Rectal smooth muscle tissue (tissue), 1 donor: Measurements from ENCODE around the gene LRMDA.

ENCODE experiments used
- H3K27ac ChIP-seq: one replicate; pipeline ENCODE4 v1.7.0; 2013; ENCODE audit warnings: low read depth, low read length, inconsistent platforms
- H3K27me3 ChIP-seq: one replicate; pipeline ENCODE4 v1.7.0; 2013; ENCODE audit warnings: low read length; ENCODE audit not compliant: control insufficient read depth, insufficient read depth
- H3K36me3 ChIP-seq: one replicate; pipeline ENCODE4 v1.7.0; 2013; ENCODE audit warnings: low read length; ENCODE audit not compliant: control insufficient read depth, insufficient read depth
- H3K4me1 ChIP-seq: one replicate; pipeline ENCODE4 v1.7.0; 2013; ENCODE audit warnings: low read length; ENCODE audit not compliant: control insufficient read depth, insufficient read depth
- H3K4me3 ChIP-seq: one replicate; pipeline ENCODE4 v1.7.0; 2013; ENCODE audit warnings: low read length
- H3K9ac ChIP-seq: one replicate; pipeline ENCODE4 v1.7.0; 2013; ENCODE audit warnings: low read length

LRMDA gene

DNA sequence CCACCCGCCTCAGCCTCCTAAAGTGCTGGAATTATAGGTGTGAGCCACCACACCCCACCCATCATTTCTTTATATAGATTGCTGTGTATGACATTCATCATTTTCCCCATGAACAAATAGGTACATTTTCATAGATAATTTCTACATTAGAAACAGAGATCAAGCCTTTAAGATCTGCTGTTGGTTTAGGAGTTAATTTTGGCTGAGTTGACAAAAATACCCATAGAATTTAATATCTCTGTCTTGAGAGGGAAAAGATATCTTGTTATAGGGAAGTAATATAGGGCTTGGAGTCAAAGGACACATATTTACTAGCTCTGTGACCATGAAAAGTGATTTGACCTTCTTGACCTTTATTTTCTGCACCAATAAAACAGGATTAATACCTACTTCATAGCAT is 51.8 kb downstream of the LRMDA start:
- Histone ChIP-seq H3K27me3 (no peaks in the 10 kb centered on the region), H3K36me3 (no peaks in the 10 kb centered on the region), H3K4me1 (no peaks in the 10 kb centered on the region), H3K9ac (no peak overlapping the region), H3K27ac (no peak overlapping the region), H3K4me3 (no peak overlapping the region)

DNA sequence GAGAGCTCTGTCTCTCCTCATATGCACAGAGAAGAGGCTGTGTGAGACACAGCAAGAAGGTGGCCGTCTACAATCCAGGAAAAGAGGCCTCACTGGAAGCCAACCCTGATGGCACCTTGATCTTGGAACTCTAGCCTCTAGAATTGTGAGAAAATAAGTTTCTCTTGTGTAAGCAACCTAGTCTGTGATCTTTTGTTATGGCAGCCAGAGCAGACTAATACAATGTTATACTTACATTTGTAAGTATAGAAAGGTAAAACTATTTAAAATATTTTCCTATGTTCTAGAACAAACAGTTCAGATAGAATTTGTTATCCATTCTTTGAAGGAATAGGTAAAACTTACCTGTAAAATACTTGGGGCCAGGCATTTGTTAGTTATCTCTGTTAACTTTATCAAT is 53.3 kb downstream of the LRMDA start:
- no peaks in the 10 kb centered on the region for H3K27me3 ChIP-seq
- H3K4me1 ChIP-seq, result no peaks in the 10 kb centered on the region
- H3K4me3 ChIP-seq, result no peak overlapping the region
- no peaks in the 10 kb centered on the region for H3K36me3 ChIP-seq
- H3K9ac ChIP-seq, result no peak overlapping the region
- no peak overlapping the region for H3K27ac ChIP-seq

DNA sequence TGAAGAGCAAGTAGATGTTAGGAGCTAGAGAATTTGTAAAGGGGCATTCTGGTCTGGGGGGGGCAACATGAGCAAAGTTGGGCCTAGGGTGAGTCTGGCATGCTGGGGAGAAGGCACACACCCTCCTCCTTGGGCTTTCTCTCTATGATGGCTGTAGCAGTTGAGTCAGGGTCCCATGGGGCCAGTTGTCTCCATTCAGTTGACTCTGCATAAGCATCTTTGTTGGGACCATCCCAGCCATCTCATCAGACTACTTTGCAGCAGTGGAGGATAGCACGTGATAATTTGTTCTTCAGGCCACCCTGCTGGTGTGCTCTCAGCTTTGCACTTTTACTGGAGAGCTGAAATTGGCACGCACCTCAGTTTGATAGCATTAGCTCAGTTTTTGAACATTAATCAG is 55.2 kb downstream of the LRMDA start:
- Histone ChIP-seq H3K27me3 (no peaks in the 10 kb centered on the region), H3K36me3 (no peaks in the 10 kb centered on the region), H3K27ac (no peak overlapping the region), H3K9ac (no peak overlapping the region), H3K4me3 (no peak overlapping the region), H3K4me1 (no peaks in the 10 kb centered on the region)

DNA sequence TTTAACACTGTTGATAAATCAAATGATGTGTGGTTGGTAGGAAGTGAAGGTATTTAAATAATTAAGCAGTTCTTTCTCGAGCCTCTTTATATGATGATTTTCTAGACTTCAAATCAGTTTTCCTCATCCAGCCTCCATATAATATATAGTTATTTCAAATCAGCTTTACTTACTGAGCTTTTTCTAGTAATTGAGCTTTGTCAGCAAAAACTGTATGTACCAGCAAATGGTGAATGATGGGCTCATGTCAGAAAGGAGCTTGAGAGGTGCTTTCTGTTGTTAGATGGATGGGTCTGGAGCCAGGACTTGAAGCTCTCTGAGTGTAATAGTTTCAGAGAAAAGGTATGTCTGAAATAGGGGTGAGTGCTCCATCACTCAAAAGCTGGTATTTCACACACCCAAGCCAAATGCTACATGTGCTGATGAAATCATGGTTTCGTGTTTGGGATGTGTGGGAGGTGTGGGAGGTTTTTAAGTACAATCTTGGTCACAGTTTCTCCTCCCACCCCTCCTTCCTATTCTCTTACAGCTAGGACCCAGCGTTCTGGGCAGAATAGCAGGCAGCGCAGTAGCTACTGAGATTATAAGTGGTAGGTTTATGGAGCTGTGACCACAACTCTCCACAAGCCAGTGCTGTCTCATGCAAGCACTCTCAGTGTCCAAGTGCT is 55.8 kb downstream of the LRMDA start:
- H3K4me3 ChIP-seq, result no peak overlapping the region
- H3K4me1 ChIP-seq, result no peaks in the 10 kb centered on the region
- H3K27ac ChIP-seq, result no peak overlapping the region
- H3K9ac ChIP-seq, result no peak overlapping the region
- H3K27me3 ChIP-seq, result no peaks in the 10 kb centered on the region
- H3K36me3 ChIP-seq, result no peaks in the 10 kb centered on the region

DNA sequence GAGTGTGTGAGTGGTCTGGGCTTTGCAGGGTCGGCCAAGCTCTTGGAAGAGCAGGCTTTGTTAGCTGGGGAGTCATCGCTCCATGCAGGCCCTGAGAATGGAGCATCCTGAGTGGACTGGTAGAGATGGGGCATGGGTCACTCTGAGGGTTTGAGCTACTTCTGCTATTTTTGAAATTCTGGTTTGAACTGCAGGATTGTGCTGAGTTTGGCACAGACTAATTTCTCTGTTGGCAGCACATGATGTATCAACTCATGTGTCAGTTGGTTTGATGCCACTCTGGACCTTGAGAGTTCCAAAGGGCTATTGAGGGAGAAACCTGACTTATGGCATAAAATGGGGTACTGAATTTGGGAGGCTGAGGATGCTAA is 56.3 kb downstream of the LRMDA start:
- Histone ChIP-seq H3K27ac (no peak overlapping the region), H3K36me3 (no peaks in the 10 kb centered on the region), H3K9ac (no peak overlapping the region), H3K4me1 (no peaks in the 10 kb centered on the region), H3K27me3 (no peaks in the 10 kb centered on the region), H3K4me3 (no peak overlapping the region)

DNA sequence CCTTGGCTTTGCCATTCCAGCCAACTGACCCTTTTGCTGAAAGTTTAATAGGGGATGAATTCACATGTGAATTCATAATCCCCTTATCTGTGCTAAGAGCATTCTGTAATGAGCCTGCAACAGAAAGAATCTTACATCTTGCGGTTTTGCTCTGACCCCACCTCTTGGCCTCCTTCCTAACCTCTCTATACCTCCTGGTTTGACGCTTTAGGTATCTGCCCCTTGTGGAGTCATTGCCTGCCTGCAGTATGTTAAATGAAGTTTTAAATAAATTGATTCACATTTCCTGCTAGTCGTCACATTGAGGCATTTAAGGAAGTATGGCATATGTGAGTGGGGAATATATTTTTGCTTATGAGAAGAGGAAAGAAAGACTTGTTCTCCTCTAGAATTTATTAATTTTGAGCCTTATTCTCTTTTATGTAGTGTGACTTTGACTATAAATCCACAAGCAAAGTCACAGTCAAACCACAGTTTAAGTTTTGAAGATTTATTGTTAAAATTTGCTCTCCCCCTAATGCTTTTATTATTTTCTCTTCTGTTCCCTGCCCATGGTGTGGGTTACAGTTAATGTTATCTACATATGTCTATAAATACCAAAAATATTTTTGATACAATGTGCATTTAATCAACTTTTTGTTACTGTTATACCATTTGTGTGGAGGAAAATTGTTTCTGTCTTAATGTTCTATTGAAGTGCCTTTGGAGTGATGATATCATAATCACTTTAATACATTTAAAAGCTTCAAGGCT is 60.9 kb downstream of the LRMDA start:
- no peaks in the 10 kb centered on the region for H3K36me3 ChIP-seq

DNA sequence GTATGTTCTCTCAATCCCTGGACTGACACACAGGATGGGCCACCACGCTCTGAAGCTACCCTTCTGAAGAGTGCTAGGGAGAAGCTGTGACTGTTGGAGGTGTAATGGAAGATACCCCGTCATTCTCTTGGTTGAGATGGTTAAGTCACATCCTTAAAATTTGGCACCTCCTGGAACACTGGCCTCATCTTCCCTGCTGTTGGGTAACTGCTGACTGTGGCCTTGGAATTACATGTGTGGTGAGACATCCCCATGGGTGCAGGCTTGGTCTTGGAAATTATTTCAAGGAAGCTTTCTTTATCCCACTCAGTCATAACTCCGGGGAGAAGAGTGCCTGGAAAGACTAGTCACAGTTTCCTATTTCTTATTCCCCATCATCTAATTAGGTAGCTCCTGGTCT is 62.0 kb downstream of the LRMDA start:
- no peak overlapping the region for H3K9ac ChIP-seq
- no peaks in the 10 kb centered on the region for H3K4me1 ChIP-seq
- no peak overlapping the region for H3K27ac ChIP-seq
- H3K4me3 ChIP-seq, result no peak overlapping the region
- H3K36me3 ChIP-seq, result no peaks in the 10 kb centered on the region
- H3K27me3 ChIP-seq, result no peaks in the 10 kb centered on the region

More for the DNA sequence above, 60.9 kb downstream of the LRMDA start:
- no peaks in the 10 kb centered on the region for H3K4me1 ChIP-seq
- H3K4me3 ChIP-seq, result no peak overlapping the region
- no peak overlapping the region for H3K27ac ChIP-seq
- H3K27me3 ChIP-seq, result no peaks in the 10 kb centered on the region
- H3K9ac ChIP-seq, result no peak overlapping the region

DNA sequence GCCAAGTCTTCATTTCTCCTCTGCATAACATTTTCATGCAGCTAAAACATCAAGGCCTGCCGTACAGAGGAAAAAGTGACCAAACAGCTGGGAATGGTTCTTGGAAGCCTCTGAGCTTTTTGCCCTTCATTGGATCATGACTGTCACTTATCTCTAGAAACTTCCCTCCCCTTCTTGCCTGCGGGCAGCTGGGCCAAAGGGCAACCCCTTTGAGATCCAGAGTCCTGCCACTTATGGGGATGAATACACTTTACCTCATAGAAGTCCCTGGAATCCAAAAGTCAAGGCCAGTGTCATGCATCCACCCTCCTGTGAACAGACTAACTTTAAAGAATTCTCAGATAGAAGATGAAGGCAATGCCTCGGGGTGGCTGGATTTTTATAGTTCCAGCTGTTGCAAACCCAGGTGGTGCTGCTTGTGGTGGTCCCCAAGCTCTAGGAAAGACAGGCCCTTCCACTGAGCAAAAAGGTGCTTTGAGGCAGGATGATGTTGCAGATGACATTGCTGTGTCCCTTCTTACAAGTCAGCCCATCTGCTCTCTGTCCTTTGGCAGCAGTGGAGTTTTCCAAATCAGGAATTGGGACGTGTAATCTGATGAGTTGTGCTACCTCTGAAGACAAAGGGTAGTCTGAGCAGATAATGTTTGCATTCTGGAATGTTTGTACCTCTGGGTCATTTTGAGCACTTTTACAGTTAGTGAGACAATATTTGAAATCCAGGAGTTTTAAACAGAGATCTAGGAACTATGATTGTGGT is 64.2 kb downstream of the LRMDA start:
- no peak overlapping the region for H3K9ac ChIP-seq
- no peak overlapping the region for H3K4me3 ChIP-seq
- H3K27me3 ChIP-seq, result no peaks in the 10 kb centered on the region
- H3K4me1 ChIP-seq, result peaks cover 7% of the 10 kb centered on the region
- no peak overlapping the region for H3K27ac ChIP-seq
- no peaks in the 10 kb centered on the region for H3K36me3 ChIP-seq

DNA sequence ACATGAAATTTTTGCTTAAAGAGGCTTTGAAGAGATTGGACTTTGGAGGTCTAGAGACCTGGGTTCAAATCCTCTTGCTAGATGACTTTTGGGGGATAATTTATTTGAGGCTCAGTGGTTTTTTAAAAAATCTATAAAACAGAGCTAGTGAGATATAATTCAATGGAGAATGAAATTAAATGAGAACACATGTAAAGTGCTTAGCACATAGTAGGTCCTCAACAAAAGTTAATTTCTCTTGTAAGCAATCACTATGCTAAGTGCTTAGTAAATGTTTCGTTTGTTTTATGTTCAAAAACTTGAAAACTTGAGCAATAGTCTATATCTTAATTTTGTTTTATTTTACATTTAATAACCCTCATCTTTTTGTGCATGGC is 64.8 kb downstream of the LRMDA start:
- no peaks in the 10 kb centered on the region for H3K27me3 ChIP-seq
- no peak overlapping the region for H3K27ac ChIP-seq
- H3K9ac ChIP-seq, result no peak overlapping the region
- H3K4me1 ChIP-seq, result peaks cover 7% of the 10 kb centered on the region
- no peaks in the 10 kb centered on the region for H3K36me3 ChIP-seq
- no peak overlapping the region for H3K4me3 ChIP-seq

DNA sequence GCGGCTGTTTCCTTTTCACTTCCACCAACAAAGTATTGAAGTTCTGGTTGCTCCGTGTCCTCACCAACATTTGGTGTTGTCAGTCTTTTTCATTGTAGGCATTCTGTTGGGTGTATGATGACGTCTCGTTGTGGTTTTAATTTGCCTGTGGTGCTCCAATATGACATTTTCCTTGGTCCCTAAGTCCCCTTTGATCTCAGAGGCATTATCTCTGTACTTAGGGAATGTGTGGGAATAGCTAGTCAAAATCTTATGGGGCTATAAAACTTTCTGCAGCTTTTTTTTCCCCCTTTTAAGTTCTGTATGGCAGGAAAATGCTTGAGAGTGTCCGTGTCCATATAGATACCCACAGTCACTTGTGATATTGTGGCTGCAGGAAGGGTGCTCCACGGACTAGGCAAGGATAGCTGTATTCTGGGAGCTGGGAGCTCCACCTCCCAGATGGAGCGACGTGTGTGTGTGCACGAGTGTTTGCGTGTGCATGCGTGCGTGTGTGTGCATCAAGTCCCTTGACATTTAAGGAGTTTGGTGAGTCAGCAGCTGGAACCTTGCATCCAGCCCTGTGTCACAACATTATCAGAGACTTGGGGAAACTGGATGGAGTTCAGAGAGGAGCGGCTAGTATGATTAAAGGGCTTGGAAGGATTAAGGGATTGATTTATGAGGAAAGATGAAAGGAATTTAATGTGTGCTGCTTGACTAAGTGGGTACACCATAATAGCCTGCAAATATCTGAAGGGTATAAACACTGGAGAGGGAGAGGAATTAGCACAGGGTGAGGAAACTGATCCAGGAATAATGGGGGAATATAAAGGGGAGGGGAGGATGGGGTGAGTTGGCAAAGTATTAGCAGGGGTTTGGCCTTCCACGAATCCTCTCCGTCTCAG is 66.8 kb downstream of the LRMDA start:
- Histone ChIP-seq H3K9ac (no peak overlapping the region), H3K4me1 (peaks cover 7% of the 10 kb centered on the region), H3K27ac (no peak overlapping the region)

DNA sequence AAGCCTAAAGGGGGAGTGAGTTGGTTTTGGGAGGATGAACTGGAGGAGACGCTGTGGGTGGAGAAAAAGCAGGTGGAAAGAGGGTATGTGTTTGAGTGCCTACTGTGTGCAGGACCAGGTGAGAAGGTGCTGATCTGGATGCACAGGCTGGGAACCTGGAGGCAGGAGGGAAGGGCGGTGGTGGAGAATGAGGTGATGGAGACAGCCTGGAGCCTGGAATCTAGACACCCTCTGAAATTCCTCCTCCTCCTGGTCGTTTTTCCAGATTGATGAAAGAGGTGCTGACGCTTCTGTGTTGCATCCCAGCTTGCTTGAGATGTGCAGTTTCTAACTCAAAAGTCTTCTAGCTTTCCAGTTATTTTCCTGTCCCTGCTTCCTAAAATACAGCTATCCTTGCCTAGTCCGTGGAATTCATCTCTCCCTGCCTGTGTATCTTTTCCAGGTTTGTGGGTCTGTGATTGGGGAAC is 67.5 kb downstream of the LRMDA start:
- Histone ChIP-seq H3K36me3 (no peaks in the 10 kb centered on the region), H3K9ac (no peak overlapping the region), H3K27me3 (no peaks in the 10 kb centered on the region), H3K27ac (no peak overlapping the region), H3K4me3 (no peak overlapping the region), H3K4me1 (peaks cover 7% of the 10 kb centered on the region)

More for the DNA sequence above, 66.8 kb downstream of the LRMDA start:
- no peak overlapping the region for H3K4me3 ChIP-seq
- no peaks in the 10 kb centered on the region for H3K27me3 ChIP-seq
- H3K36me3 ChIP-seq, result no peaks in the 10 kb centered on the region
